HCT116 (cell line): ENCODE measurements around the gene EXOC6B. TPM values are rescaled to one million over a fixed set of nuclear protein-coding genes. Genes with fewer than 3 reads are reported as not detected.

Experiments
- ATAC-seq: fragments of 200-7000 bp; cut with Tn5 transposase; 2 replicates; pipeline ENCODE4 v1.9.1; 2020; ENCODE audit warnings: mild to moderate bottlenecking, moderate library complexity
- BruUV-seq: library from RNA; stranded (reverse); fragments of 400-500 nt; replicated peaks from 2 replicates; lab custom pipeline; 2021; lab: Mats Ljungman, UMichigan
- CTCF ChIA-PET: fragments of 300-600 bp; sonication (Branson Sonifier 250); formaldehyde crosslinking; loops from one replicate; lab custom pipeline; 2021; ENCODE audit warnings: antibody characterized with exemption; lab: Charles Lee
- POLR2A ChIA-PET: fragments of 300-600, 350-600 bp; sonication (Branson Sonifier 250); formaldehyde crosslinking; loops from one replicate; lab custom pipeline; 2021; ENCODE audit warnings: antibody characterized with exemption; lab: Charles Lee
- RAD21 ChIA-PET, 2 experiments: fragments of 300-600 bp; sonication (Branson Sonifier 250); formaldehyde crosslinking; loops; one replicate each; lab custom pipeline; 2023; ENCODE audit warnings: low total read pairs in 2 of 2; ENCODE audit not compliant: uncharacterized antibody in 2 of 2, unreplicated experiment in 2 of 2, low non-redundant PET in 1 of 2; lab: Charles Lee
- DNase-seq: peaks from one replicate; pipeline ENCODE4 v3.0.0-alpha.2; 2010; ENCODE audit warnings: low read depth, low spot score
- H2AFZ ChIP-seq: fragments of 200-600 bp; shearing (Covaris generic), sonication (generic); 2 replicates; pipeline ENCODE4 v1.6.1; 2017; ENCODE audit warnings: low read depth, mixed run types, mixed read lengths, antibody characterized with exemption, low read length; ENCODE audit not compliant: poor library complexity, severe bottlenecking
- H3K27ac ChIP-seq: 2 replicates; pipeline ENCODE4 v1.5.1; 2012; ENCODE audit warnings: low read depth, low read length
- H3K27me3 ChIP-seq: fragments of 200-600 bp; sonication (generic); 2 replicates; pipeline ENCODE4 v1.6.1; 2016; ENCODE audit warnings: mixed run types, low read length, mixed read lengths; ENCODE audit not compliant: insufficient read depth
- H3K36me3 ChIP-seq, 2 experiments: fragments of 200-500 bp in 1 of 2; fragments of 200-600 bp in 1 of 2; sonication (Bioruptor generic) in 1 of 2; sonication (generic) in 1 of 2; 2 replicates each; pipeline versions ENCODE4 v1.5.1 to v1.6.1; 2014 to 2016; ENCODE audit warnings: low read length in 2 of 2, inconsistent platforms in 1 of 2, mixed read lengths in 1 of 2, mixed run types in 1 of 2; ENCODE audit not compliant: insufficient read depth in 2 of 2, control insufficient read depth in 1 of 2
- H3K4me1 ChIP-seq, 2 experiments: fragments of 200-600 bp in 1 of 2; sonication (generic) in 1 of 2; 2 replicates each; pipeline versions ENCODE4 v1.5.1 to v1.6.1; 2012 to 2017; ENCODE audit warnings: low read length in 2 of 2, inconsistent platforms in 1 of 2, mild to moderate bottlenecking in 1 of 2, mixed read lengths in 1 of 2, mixed run types in 1 of 2, moderate library complexity in 1 of 2; ENCODE audit not compliant: insufficient read depth in 2 of 2, control insufficient read depth in 1 of 2
- H3K4me2 ChIP-seq: fragments of 200-600 bp; sonication (generic); 2 replicates; pipeline ENCODE4 v1.6.1; 2017; ENCODE audit warnings: mixed run types, low read length, mixed read lengths
- H3K4me3 ChIP-seq, 2 experiments: fragments of 200-600 bp in 1 of 2; sonication (generic) in 1 of 2; replicated peaks in 1 of 2; 2 replicates each; pipeline ENCODE4 v1.5.1; 2011 to 2016; ENCODE audit warnings: low read length in 2 of 2, control low read depth in 1 of 2, low read depth in 1 of 2, mild to moderate bottlenecking in 1 of 2, mixed read lengths in 1 of 2, mixed run types in 1 of 2
- H3K79me2 ChIP-seq: fragments of 200-600 bp; sonication (generic); 2 replicates; pipeline ENCODE4 v1.6.1; 2017; ENCODE audit warnings: mild to moderate bottlenecking, mixed run types, low read length, moderate library complexity, mixed read lengths; ENCODE audit not compliant: insufficient read depth
- H3K9ac ChIP-seq: fragments of 200-600 bp; sonication (generic); 2 replicates; pipeline ENCODE4 v1.6.1; 2016; ENCODE audit warnings: low read length, mixed read lengths
- H3K9me2 ChIP-seq: fragments of 200-600 bp; sonication (generic), shearing (Covaris generic); 2 replicates; pipeline ENCODE4 v1.6.1; 2017; ENCODE audit warnings: mixed run types, mild to moderate bottlenecking, moderate library complexity; ENCODE audit not compliant: insufficient read depth
- H3K9me3 ChIP-seq, 2 experiments: fragments of 200-500 bp in 1 of 2; fragments of 200-600 bp in 1 of 2; sonication (Bioruptor generic) in 1 of 2; sonication (generic) in 1 of 2; 2 replicates each; pipeline ENCODE4 v1.6.1; 2014 to 2017; ENCODE audit warnings: low read length in 2 of 2, mixed read lengths in 2 of 2, inconsistent platforms in 1 of 2, low read depth in 1 of 2, mild to moderate bottlenecking in 1 of 2, mixed run types in 1 of 2, moderate library complexity in 1 of 2; ENCODE audit not compliant: control insufficient read depth in 1 of 2, insufficient read depth in 1 of 2
- H4K20me1 ChIP-seq: fragments of 200-600 bp; sonication (generic), shearing (Covaris generic); 2 replicates; pipeline ENCODE4 v1.6.1; 2017; ENCODE audit warnings: mixed run types, mild to moderate bottlenecking, moderate library complexity; ENCODE audit not compliant: insufficient read depth
- CBX3 ChIP-seq: IDR thresholded peaks from 2 replicates; pipeline ENCODE4 v1.6.1; 2012; ENCODE audit warnings: low read depth
- EGR1 ChIP-seq: IDR thresholded peaks from 2 replicates; pipeline ENCODE4 v1.6.1; 2012; ENCODE audit warnings: low read depth
- EZH2phosphoT487 ChIP-seq: fragments of 200-600 bp; IDR thresholded peaks from 2 replicates; pipeline ENCODE4 v1.6.1; 2018; ENCODE audit warnings: antibody characterized with exemption, borderline replicate concordance
- FOSL1 ChIP-seq: IDR thresholded peaks from 2 replicates; pipeline ENCODE4 v1.6.1; 2012; ENCODE audit warnings: low read depth
- JUND ChIP-seq: IDR thresholded peaks from 2 replicates; pipeline ENCODE4 v1.6.1; 2012
- SP1 ChIP-seq: IDR thresholded peaks from 2 replicates; pipeline ENCODE4 v1.6.1; 2012; ENCODE audit warnings: low read depth
- SRF ChIP-seq: IDR thresholded peaks from 2 replicates; pipeline ENCODE4 v1.6.1; 2012; ENCODE audit warnings: low read depth
- TCF7L2 ChIP-seq: IDR thresholded peaks from 2 replicates; pipeline ENCODE4 v1.7.0; 2011; ENCODE audit warnings: borderline replicate concordance, inconsistent platforms; ENCODE audit not compliant: insufficient read depth, insufficient read length; ENCODE audit errors: extremely low read depth
- YY1 ChIP-seq: IDR thresholded peaks from 2 replicates; pipeline ENCODE4 v1.6.1; 2011; ENCODE audit warnings: low read length, low read depth, moderate library complexity, mild to moderate bottlenecking; ENCODE audit not compliant: insufficient replicate concordance; ENCODE audit errors: extremely low read depth
- ZFX ChIP-seq: fragments of 450-650 bp; IDR thresholded peaks from 2 replicates; pipeline ENCODE4 v1.6.1; 2017
- ZNF274 ChIP-seq: fragments of 200-500 bp; sonication (Bioruptor generic); IDR thresholded peaks from 2 replicates; pipeline ENCODE4 v1.6.1; 2014; ENCODE audit warnings: mild to moderate bottlenecking, low read depth, low read length, inconsistent platforms
- intact Hi-C: fragments of 100-400 bp; cut with micrococcal nuclease; formaldehyde crosslinking; loops from 2 replicates; pipeline ENCODE4 v1.10.0; 2022
- total RNA-seq: library from RNA; stranded (reverse); gene quantifications from one replicate; pipeline ENCODE4 v1.2.1, GENCODE V29; 2021; ENCODE audit not compliant: unreplicated experiment
- TF ChIP-seq, protein P1 (sequence below): IDR thresholded peaks from 2 replicates; pipeline ENCODE4 v1.6.1; 2012; ENCODE audit warnings: low read depth
- TF ChIP-seq, protein P2 (sequence below), 3 experiments: fragments of 200-600 bp in 1 of 3; sonication (generic) in 1 of 3; IDR thresholded peaks in 2 of 3; conservative IDR thresholded peaks in 1 of 3; 2 replicates each; pipeline ENCODE4 v1.5.1; 2012 to 2017; ENCODE audit warnings: low read depth in 2 of 3, low read length in 2 of 3, antibody characterized with exemption in 1 of 3, borderline replicate concordance in 1 of 3, control low read depth in 1 of 3, mild to moderate bottlenecking in 1 of 3, mixed read lengths in 1 of 3, mixed run types in 1 of 3, moderate library complexity in 1 of 3; ENCODE audit not compliant: insufficient read depth in 1 of 3
- TF ChIP-seq, protein P3 (sequence below): IDR thresholded peaks from 2 replicates; pipeline ENCODE4 v1.6.1; 2011; ENCODE audit warnings: mild to moderate bottlenecking, low read length, moderate library complexity; ENCODE audit not compliant: insufficient replicate concordance; ENCODE audit errors: extremely low read depth

EXOC6B gene
- total RNA-seq, 1 experiment from 2014 or later: 25.4 TPM

DNA sequence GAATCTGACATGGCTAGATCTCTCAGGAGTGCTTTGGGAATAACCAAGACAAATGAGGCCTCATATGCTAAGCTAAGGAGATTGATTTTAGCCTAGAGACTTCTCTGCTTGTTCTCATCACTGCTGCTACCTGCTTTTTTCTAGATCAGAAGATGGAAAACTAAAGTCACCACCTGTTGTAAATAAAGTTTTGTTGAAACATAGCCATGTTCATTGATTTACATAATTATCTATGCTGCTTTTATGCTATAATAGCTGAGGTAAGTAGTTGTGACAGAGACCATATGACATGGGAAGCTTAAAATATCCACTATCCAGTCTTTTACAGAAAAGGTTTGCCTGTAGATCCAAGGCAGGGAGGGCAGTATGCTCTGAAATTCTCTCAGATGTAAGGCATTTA is 632.1 kb downstream of the EXOC6B start (continued):
- TF ChIP-seq, protein P1, sequence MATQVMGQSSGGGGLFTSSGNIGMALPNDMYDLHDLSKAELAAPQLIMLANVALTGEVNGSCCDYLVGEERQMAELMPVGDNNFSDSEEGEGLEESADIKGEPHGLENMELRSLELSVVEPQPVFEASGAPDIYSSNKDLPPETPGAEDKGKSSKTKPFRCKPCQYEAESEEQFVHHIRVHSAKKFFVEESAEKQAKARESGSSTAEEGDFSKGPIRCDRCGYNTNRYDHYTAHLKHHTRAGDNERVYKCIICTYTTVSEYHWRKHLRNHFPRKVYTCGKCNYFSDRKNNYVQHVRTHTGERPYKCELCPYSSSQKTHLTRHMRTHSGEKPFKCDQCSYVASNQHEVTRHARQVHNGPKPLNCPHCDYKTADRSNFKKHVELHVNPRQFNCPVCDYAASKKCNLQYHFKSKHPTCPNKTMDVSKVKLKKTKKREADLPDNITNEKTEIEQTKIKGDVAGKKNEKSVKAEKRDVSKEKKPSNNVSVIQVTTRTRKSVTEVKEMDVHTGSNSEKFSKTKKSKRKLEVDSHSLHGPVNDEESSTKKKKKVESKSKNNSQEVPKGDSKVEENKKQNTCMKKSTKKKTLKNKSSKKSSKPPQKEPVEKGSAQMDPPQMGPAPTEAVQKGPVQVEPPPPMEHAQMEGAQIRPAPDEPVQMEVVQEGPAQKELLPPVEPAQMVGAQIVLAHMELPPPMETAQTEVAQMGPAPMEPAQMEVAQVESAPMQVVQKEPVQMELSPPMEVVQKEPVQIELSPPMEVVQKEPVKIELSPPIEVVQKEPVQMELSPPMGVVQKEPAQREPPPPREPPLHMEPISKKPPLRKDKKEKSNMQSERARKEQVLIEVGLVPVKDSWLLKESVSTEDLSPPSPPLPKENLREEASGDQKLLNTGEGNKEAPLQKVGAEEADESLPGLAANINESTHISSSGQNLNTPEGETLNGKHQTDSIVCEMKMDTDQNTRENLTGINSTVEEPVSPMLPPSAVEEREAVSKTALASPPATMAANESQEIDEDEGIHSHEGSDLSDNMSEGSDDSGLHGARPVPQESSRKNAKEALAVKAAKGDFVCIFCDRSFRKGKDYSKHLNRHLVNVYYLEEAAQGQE: no peak

DNA sequence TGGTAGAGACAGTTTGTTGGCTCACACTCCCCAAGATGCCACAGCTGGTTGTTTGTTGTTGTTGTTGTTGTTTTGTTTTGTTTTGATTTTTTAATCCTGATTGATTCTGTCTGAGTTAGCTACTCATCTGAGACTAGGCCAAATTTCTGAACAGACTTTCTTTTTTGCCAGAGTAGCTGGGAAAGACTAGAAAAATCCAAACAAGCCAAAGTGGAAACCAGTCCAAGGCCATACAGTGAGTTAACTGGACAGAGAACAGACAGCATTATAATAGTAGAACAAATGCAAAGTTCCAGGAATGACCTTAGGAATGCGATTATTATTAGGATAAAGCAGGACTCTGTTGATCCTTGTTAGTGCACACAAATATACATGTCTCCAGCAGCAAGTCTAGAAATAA is 634.4 kb downstream of the EXOC6B start:
- RAD21 ChIA-PET: no interaction called here
- Histone ChIP-seq H3K4me2 (no peak overlapping the region), H3K27me3 (no peaks in the 10 kb centered on the region), H3K27ac (no peak overlapping the region), H4K20me1 (no peaks in the 10 kb centered on the region), H3K4me3 (no peak overlapping the region), H3K4me1 (no peaks in the 10 kb centered on the region), H3K36me3 (no peaks in the 10 kb centered on the region), H3K9ac (no peak overlapping the region), H3K79me2 (no peaks in the 10 kb centered on the region), H3K9me3 (no peaks in the 10 kb centered on the region), H2AFZ (no peak overlapping the region), H3K9me2 (no peaks in the 10 kb centered on the region)
- POLR2A ChIA-PET: no interaction called here
- no TSS peak for BruUV-seq
- intact Hi-C loops: no loop called here
- DNase-seq (no peak), ATAC-seq (no peak)
- CTCF ChIA-PET: no interaction called here
- TF ChIP-seq, protein P1: no peak
- no peak for TF ChIP-seq EZH2phosphoT487
- no peak for TF ChIP-seq SRF
- TF ChIP-seq ZFX: no peak
- TF ChIP-seq YY1: no peak
- TF ChIP-seq JUND: no peak
- no peak for TF ChIP-seq ZNF274
- no peak for TF ChIP-seq FOSL1
- TF ChIP-seq, protein P2, sequence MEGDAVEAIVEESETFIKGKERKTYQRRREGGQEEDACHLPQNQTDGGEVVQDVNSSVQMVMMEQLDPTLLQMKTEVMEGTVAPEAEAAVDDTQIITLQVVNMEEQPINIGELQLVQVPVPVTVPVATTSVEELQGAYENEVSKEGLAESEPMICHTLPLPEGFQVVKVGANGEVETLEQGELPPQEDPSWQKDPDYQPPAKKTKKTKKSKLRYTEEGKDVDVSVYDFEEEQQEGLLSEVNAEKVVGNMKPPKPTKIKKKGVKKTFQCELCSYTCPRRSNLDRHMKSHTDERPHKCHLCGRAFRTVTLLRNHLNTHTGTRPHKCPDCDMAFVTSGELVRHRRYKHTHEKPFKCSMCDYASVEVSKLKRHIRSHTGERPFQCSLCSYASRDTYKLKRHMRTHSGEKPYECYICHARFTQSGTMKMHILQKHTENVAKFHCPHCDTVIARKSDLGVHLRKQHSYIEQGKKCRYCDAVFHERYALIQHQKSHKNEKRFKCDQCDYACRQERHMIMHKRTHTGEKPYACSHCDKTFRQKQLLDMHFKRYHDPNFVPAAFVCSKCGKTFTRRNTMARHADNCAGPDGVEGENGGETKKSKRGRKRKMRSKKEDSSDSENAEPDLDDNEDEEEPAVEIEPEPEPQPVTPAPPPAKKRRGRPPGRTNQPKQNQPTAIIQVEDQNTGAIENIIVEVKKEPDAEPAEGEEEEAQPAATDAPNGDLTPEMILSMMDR (IDR thresholded peaks at IDR 0.05 in 2 of 3, conservative IDR thresholded peaks at IDR 0.05 in 1 of 3; ENCODE audit: borderline replicate concordance in 1 of 3, insufficient read depth in 1 of 3, low read depth in 2 of 3, low read length in 2 of 3): no peak
- TF ChIP-seq, protein P3, sequence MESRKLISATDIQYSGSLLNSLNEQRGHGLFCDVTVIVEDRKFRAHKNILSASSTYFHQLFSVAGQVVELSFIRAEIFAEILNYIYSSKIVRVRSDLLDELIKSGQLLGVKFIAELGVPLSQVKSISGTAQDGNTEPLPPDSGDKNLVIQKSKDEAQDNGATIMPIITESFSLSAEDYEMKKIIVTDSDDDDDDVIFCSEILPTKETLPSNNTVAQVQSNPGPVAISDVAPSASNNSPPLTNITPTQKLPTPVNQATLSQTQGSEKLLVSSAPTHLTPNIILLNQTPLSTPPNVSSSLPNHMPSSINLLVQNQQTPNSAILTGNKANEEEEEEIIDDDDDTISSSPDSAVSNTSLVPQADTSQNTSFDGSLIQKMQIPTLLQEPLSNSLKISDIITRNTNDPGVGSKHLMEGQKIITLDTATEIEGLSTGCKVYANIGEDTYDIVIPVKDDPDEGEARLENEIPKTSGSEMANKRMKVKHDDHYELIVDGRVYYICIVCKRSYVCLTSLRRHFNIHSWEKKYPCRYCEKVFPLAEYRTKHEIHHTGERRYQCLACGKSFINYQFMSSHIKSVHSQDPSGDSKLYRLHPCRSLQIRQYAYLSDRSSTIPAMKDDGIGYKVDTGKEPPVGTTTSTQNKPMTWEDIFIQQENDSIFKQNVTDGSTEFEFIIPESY: no peak
- TF ChIP-seq SP1: no peak
- no peak for TF ChIP-seq TCF7L2
- no peak for TF ChIP-seq CBX3
- TF ChIP-seq EGR1: no peak
